Kidney (tissue), 14 donors: ENCODE data around the gene GALNT18. TPM values are rescaled to one million over a fixed set of nuclear protein-coding genes. Genes with fewer than 3 reads are reported as not detected.

Experiments used
- DNase-seq, 5 donors: peaks; one replicate each; pipeline ENCODE4 v3.0.0-alpha.2; 2013 to 2020
- FAIRE-seq: peaks from 2 replicates; lab custom pipeline; 2012; peaks lifted over from hg19 to GRCh38; lab: Jason Lieb, UNC
- H3K27ac ChIP-seq, 2 donors: one replicate each; pipeline ENCODE4 v1.7.0; 2013; ENCODE audit warnings: low read depth in 2 of 2, low read length in 2 of 2, inconsistent platforms in 1 of 2
- H3K27me3 ChIP-seq: one replicate; pipeline ENCODE4 v1.7.1; 2013; ENCODE audit warnings: low read length, inconsistent platforms; ENCODE audit not compliant: control insufficient read depth, insufficient read depth
- H3K36me3 ChIP-seq, 3 donors: one replicate each; pipeline versions ENCODE4 v1.7.0 to v1.7.1; 2013; ENCODE audit warnings: low read length in 3 of 3, control low read depth in 1 of 3, inconsistent platforms in 1 of 3; ENCODE audit not compliant: insufficient read depth in 3 of 3, control insufficient read depth in 2 of 3
- H3K4me1 ChIP-seq, 3 donors: one replicate each; pipeline versions ENCODE4 v1.7.0 to v1.7.1; 2013; ENCODE audit warnings: low read length in 3 of 3, inconsistent platforms in 1 of 3, low read depth in 1 of 3; ENCODE audit not compliant: control insufficient read depth in 2 of 3, insufficient read depth in 2 of 3
- H3K4me3 ChIP-seq, 3 donors: one replicate each; pipeline versions ENCODE4 v1.7.0 to v1.8.1; 2013; ENCODE audit warnings: low read length in 3 of 3, control low read depth in 1 of 3, inconsistent platforms in 1 of 3
- H3K9ac ChIP-seq, 3 donors: one replicate each; pipeline versions ENCODE4 v1.7.0 to v1.7.1; 2013; ENCODE audit warnings: low read length in 3 of 3, control low read depth in 1 of 3, inconsistent platforms in 1 of 3
- H3K9me3 ChIP-seq, 3 donors: one replicate each; pipeline versions ENCODE4 v1.7.0 to v1.7.1; 2013; ENCODE audit warnings: low read length in 3 of 3, control low read depth in 1 of 3, inconsistent platforms in 1 of 3; ENCODE audit not compliant: control insufficient read depth in 2 of 3, insufficient read depth in 1 of 3
- CTCF ChIP-seq: IDR thresholded peaks from 3 replicates; pipeline ENCODE4 v1.5.1; 2012; ENCODE audit warnings: mild to moderate bottlenecking, moderate library complexity, borderline replicate concordance; ENCODE audit not compliant: insufficient read depth; ENCODE audit errors: extremely low read depth
- intact Hi-C: fragments of 100-400 bp; cut with DNase I; formaldehyde crosslinking; loops from one replicate; pipeline ENCODE4 v1.11.1; 2022
- polyA plus RNA-seq: library from polyadenylated mRNA; stranded (reverse); fragments of 350-450 nt; fragmentation: Illumina TruSeq; extraction: RNeasy Lipid Tissue Mini Kit (QIAGEN cat#74804); gene quantifications from one replicate; pipeline ENCODE4 v1.2.3, GENCODE V29; 2014; ENCODE audit warnings: low read depth, low replicate concordance; ENCODE audit not compliant: insufficient read depth
- total RNA-seq: library from RNA; stranded (reverse); fragmentation: NEBNext Ultra II Directional; extraction: Animal tissue kit (Norgen Biotek cat#: 25700); gene quantifications from one replicate; pipeline ENCODE4 v1.2.1, GENCODE V29; 2021
- donor health status: control.
- donor health status: control.
- donor health status: control.
- donor health status: control.
- donor health status: control.
- donor health status: DM: yes; HTN: yes; CAD: no.
- donor health status: Normal renal cell carcinoma (clear cell type).

Gene GALNT18
- total and polyA plus RNA-seq, 2 donors from 2014 or later: 27.2 to 42.1 TPM

DNA sequence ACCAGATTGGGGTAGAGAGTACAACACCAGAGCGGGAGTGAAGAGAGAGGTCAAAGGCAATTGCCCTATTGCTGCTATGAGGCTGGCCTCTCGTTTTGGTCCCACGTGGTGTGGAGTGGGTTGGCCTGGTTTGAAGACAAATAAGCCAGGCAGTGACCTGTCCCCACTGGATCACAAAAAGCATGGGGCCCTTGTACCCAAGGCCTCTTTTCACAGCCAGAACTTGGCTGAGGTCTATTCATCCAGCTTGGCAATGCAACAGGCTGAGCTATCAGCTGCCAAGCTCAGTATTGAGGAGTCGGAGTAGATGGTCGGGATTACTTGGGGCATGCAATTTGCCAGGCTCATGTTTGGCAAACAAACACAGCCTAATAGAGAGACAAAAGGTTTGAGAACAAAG, 19.2 kb upstream of the GALNT18 start:
- Histone ChIP-seq H3K9me3 (no peaks in the 10 kb centered on the region), H3K9ac (no peak overlapping the region), H3K27me3 (no peaks in the 10 kb centered on the region), H3K36me3 (no peaks in the 10 kb centered on the region), H3K4me1 (no peaks in the 10 kb centered on the region), H3K4me3 (no peak overlapping the region), H3K27ac (no peak overlapping the region)
- intact Hi-C loops: no loop called here
- TF ChIP-seq CTCF: no peak
- FAIRE-seq (no peak), DNase-seq (no peak)

- FAIRE-seq (no peak), DNase-seq (no peak)
- no peak overlapping the region for H3K27ac ChIP-seq
- no peaks in the 10 kb centered on the region for H3K4me1 ChIP-seq
- H3K27me3 ChIP-seq: no peaks in the 10 kb centered on the region
- H3K9me3 ChIP-seq: no peaks in the 10 kb centered on the region
- H3K4me3 ChIP-seq: no peak overlapping the region
- TF ChIP-seq CTCF: no peak
- intact Hi-C loops: no loop called here
- H3K9ac ChIP-seq: no peak overlapping the region
- no peaks in the 10 kb centered on the region for H3K36me3 ChIP-seq
Measured at GRCh38 chr11:11640152-11640551, 18.3 kb upstream of the GALNT18 start.

DNA sequence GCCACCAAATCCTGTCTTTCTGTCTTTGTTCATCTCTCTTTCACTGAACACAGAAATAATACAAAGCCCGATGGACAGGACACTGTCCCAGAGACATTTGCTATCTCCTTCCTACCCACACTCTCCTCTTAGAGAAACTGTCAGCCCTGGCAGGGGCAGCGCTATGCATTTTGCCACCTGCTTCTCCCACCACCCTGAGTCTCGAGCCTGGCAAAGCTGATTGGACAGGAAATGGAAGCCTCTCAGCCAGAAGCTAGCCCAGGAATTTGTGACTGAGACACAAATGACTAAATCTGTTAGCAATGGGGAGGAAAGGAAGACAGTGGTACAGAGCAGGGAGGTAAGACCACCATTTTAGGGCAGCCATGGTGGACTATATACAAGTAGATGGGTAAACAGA, 14.9 kb upstream of the GALNT18 start:
- intact Hi-C loops: no loop called here
- H3K27ac ChIP-seq: no peak overlapping the region
- DNase-seq (no peak), FAIRE-seq (no peak)
- H3K4me1 ChIP-seq: no peaks in the 10 kb centered on the region
- TF ChIP-seq CTCF: no peak
- no peak overlapping the region for H3K4me3 ChIP-seq
- H3K27me3 ChIP-seq: no peaks in the 10 kb centered on the region
- H3K9me3 ChIP-seq: no peaks in the 10 kb centered on the region
- H3K36me3 ChIP-seq: no peaks in the 10 kb centered on the region
- H3K9ac ChIP-seq: no peak overlapping the region

DNA sequence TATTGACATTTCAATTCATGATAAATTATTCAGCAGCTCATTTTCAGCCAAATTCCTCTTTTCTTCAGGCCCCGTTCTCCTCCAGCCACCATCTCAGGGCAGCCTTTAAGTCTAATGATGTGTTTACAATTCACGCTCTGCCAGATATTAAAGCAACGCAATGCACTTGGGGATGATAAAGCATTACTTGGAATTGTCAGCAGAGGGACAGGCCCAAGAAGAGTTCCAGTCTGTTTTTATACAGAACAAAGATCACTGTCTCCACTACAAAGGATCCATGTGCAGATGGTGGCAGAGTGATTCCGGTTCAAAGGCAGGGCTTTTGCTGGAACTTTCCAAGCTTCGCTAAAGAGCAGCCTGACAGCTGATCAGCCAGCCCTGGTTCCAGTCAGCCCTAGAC, 13.6 kb upstream of the GALNT18 start:
- Histone ChIP-seq H3K27ac (no peak overlapping the region), H3K4me3 (no peak overlapping the region), H3K27me3 (no peaks in the 10 kb centered on the region), H3K9ac (no peak overlapping the region), H3K36me3 (no peaks in the 10 kb centered on the region), H3K9me3 (no peaks in the 10 kb centered on the region), H3K4me1 (no peaks in the 10 kb centered on the region)
- intact Hi-C loops: no loop called here
- DNase-seq (peak in 1 of 5 donors; percentile 39), FAIRE-seq (no peak)
- TF ChIP-seq CTCF: no peak
